Measurements from ENCODE around the gene HMGN3. TPM values are rescaled to one million over a fixed set of nuclear protein-coding genes. Genes with fewer than 3 reads are reported as not detected.

The HMGN3 gene
- total and polyA plus RNA-seq, 2 of the 4 experiments (the other 2 are of a cell fraction), result 6.8 to 35.5 TPM

- Histone ChIP-seq H3K27me3 (ENCODE audit: control insufficient read depth, insufficient read depth, low read length) (no peaks in the 10 kb centered on the region), H2AFZ (replicated peaks; ENCODE audit: low read length, poor library complexity) (no peak overlapping the region), H2AK9ac (replicated peaks; ENCODE audit: low read depth, low read length, poor library complexity) (no peak overlapping the region), H3K36me3 (ENCODE audit: control insufficient read depth, insufficient read depth, low read length) (no peaks in the 10 kb centered on the region), H3K9ac (ENCODE audit: low read depth, low read length) (no peak overlapping the region), H3K4me1 (ENCODE audit: control insufficient read depth, insufficient read depth, low read length) (no peaks in the 10 kb centered on the region), H3K56ac (ENCODE audit: extremely low read depth, insufficient read depth, low read length) (no peak overlapping the region), H2BK5ac (ENCODE audit: low read depth, low read length, poor library complexity, severe bottlenecking) (no peak overlapping the region), H4K91ac (ENCODE audit: insufficient read depth, low read depth, low read length) (no peak overlapping the region), H3K4me2 (ENCODE audit: low read depth, low read length) (no peak overlapping the region), H4K20me1 (ENCODE audit: insufficient read depth, low read length) (no peaks in the 10 kb centered on the region), H3K27ac (ENCODE audit: insufficient read depth, low read length) (no peak overlapping the region), H3K79me1 (ENCODE audit: low read depth in 1 of 2, low read length in 2 of 2) (no peaks in the 10 kb centered on the region), H4K8ac (ENCODE audit: low read depth in 2 of 2, low read length in 2 of 2) (no peak overlapping the region), H3K23ac (ENCODE audit: low read depth, low read length) (no peak overlapping the region), H3K14ac (replicated peaks; ENCODE audit: low read depth, low read length) (no peak overlapping the region), H2BK120ac (ENCODE audit: low read depth, low read length) (no peak overlapping the region), H3K9me3 (ENCODE audit: control insufficient read depth, insufficient read depth, low read length) (no peaks in the 10 kb centered on the region), H3K4ac (ENCODE audit: low read depth, low read length) (no peak overlapping the region), H3K4me3 (ENCODE audit: insufficient read depth, low read depth, low read length) (no peak overlapping the region), H2BK20ac (ENCODE audit: low read depth, low read length) (no peak overlapping the region), H2AK5ac (ENCODE audit: low read depth, low read length) (no peak overlapping the region), H2BK15ac (ENCODE audit: low read depth, low read length) (no peak overlapping the region), H3K18ac (ENCODE audit: low read depth, low read length) (no peak overlapping the region), H4K5ac (ENCODE audit: low read depth, low read length) (no peak overlapping the region), H3K9me1 (ENCODE audit: insufficient read depth, low read length) (no peaks in the 10 kb centered on the region)
- WGBS, 2 experiments (ENCODE audit: extremely low coverage in 2 of 2, insufficient read length in 1 of 2), result no CpG with 5 or more reads among the region's 2 CpGs
- BruUV-seq (replicated peaks), result no TSS peak
- DNase-seq (no peak), ATAC-seq (ENCODE audit: low read depth) (no peak)
- in situ Hi-C loops (cut with MboI; ENCODE audit: low sequenced_read_pairs) (no loop called here), intact Hi-C loops (cut with micrococcal nuclease) (no loop called here), dilution Hi-C loops (cut with HindIII; ENCODE audit: low sequenced_read_pairs, unreplicated experiment) (no loop called here)
- CTCF ChIA-PET, result no interaction called here
- no peak for TF ChIP-seq RAD21 (IDR thresholded peaks at IDR 0.05; ENCODE audit: low read length)
- TF ChIP-seq SMC3 (IDR thresholded peaks at IDR 0.05; ENCODE audit: low read depth, low read length), result no peak
- no peak for TF ChIP-seq CHD1 (IDR thresholded peaks at IDR 0.05; ENCODE audit: low read depth, low read length)
- TF ChIP-seq NFE2L2 (IDR thresholded peaks at IDR 0.05; ENCODE audit: low read depth, low read length), result no peak
- TF ChIP-seq MAFK (IDR thresholded peaks at IDR 0.05; ENCODE audit: low read depth, low read length), result peak; percentile 58
- TF ChIP-seq ELK1 (IDR thresholded peaks at IDR 0.05; ENCODE audit: borderline replicate concordance, low read depth, low read length), result no peak
- TF ChIP-seq RFX5 (IDR thresholded peaks at IDR 0.05; ENCODE audit: low read depth, low read length), result no peak
- POLR2A ChIA-PET (ENCODE audit: unreplicated experiment), result no interaction called here
These were observed 14.7 kb upstream of the HMGN3 start for GRCh38 chr6:79249136-79249535.
